ENCODE results near the gene DNTTIP2.
"Not testable (repeated sequence)": the region's sequence is repeated elsewhere in the genome, so short reads cannot be mapped to it uniquely, and the experiment has no call there.

Gene DNTTIP2, protein sequence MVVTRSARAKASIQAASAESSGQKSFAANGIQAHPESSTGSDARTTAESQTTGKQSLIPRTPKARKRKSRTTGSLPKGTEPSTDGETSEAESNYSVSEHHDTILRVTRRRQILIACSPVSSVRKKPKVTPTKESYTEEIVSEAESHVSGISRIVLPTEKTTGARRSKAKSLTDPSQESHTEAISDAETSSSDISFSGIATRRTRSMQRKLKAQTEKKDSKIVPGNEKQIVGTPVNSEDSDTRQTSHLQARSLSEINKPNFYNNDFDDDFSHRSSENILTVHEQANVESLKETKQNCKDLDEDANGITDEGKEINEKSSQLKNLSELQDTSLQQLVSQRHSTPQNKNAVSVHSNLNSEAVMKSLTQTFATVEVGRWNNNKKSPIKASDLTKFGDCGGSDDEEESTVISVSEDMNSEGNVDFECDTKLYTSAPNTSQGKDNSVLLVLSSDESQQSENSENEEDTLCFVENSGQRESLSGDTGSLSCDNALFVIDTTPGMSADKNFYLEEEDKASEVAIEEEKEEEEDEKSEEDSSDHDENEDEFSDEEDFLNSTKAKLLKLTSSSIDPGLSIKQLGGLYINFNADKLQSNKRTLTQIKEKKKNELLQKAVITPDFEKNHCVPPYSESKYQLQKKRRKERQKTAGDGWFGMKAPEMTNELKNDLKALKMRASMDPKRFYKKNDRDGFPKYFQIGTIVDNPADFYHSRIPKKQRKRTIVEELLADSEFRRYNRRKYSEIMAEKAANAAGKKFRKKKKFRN

DNA sequence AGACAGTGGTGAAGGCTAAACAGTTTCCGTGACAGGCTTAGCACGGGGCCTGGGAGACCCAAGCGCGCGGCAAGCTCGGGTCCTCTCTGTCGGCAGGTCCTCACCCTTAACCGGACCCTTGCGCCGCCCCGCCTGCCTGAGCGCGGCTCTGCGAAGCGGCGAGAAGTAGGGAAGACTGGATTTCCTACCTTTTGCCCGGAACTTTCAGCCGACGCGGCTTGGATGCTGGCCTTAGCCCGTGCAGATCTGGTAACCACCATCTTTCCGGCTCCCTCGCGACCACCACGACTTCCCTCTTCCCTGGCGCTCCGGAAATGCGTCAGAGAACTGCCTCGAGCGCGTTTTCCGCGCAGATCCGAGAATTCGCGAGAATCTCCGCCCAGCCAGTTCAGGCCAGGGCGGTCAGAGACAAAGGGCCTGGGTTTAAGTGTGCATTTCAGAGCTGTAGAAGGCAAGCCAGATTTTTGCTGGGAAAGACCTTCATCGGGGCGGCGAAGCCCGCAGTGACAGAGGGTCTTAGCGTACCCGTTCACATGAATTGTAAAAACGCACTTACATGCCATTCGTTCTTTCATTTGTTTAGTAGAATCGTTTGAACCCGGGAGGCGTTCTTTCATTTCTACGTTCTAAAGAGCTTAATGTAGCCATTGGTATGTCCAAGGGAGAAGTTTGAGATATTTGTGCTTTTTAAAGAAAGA, at the start of gene DNTTIP2:
Gene DNTTIP2 (minus strand): TSS at position 318 of the 698 bp plus-strand sequence. CDS start 58 bp downstream, at position 260.
- H3K4me3 ChIP-seq (ENCODE audit: low read length) = peak within 1 kb of the TSS; percentile 93
- DNase-seq (ENCODE audit: low read depth) = peak; percentile 91
- TF ChIP-seq, protein P1, sequence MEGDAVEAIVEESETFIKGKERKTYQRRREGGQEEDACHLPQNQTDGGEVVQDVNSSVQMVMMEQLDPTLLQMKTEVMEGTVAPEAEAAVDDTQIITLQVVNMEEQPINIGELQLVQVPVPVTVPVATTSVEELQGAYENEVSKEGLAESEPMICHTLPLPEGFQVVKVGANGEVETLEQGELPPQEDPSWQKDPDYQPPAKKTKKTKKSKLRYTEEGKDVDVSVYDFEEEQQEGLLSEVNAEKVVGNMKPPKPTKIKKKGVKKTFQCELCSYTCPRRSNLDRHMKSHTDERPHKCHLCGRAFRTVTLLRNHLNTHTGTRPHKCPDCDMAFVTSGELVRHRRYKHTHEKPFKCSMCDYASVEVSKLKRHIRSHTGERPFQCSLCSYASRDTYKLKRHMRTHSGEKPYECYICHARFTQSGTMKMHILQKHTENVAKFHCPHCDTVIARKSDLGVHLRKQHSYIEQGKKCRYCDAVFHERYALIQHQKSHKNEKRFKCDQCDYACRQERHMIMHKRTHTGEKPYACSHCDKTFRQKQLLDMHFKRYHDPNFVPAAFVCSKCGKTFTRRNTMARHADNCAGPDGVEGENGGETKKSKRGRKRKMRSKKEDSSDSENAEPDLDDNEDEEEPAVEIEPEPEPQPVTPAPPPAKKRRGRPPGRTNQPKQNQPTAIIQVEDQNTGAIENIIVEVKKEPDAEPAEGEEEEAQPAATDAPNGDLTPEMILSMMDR (IDR thresholded peaks at IDR 0.05; ENCODE audit: insufficient read depth, low read depth, low read length, missing control alignments) = no peak

DNA sequence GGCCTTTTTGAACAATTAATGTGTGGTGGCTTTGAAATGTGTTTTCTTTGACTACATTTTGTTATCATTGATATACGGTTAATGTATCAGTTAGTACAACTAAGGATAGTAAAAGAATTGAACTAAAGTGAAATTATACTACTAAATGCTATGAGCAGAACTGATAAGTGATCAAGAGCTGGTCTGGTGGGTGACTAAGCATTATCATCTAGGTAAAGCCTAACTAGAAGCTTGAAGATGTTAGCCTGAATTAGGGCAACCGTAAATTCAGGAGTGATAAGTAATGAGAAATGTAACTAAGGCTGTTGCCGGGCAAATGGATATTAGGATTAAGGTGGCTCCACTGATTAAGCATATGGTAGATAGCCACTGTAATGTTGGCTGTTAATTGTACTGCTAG, 46.2 kb upstream of the DNTTIP2 start:
- H3K4me3 ChIP-seq (ENCODE audit: low read length) = no peak overlapping the region
- TF ChIP-seq, protein P1 (IDR thresholded peaks at IDR 0.05; ENCODE audit: insufficient read depth, low read depth, low read length, missing control alignments) = no peak
- no peak for DNase-seq (ENCODE audit: low read depth)

DNA sequence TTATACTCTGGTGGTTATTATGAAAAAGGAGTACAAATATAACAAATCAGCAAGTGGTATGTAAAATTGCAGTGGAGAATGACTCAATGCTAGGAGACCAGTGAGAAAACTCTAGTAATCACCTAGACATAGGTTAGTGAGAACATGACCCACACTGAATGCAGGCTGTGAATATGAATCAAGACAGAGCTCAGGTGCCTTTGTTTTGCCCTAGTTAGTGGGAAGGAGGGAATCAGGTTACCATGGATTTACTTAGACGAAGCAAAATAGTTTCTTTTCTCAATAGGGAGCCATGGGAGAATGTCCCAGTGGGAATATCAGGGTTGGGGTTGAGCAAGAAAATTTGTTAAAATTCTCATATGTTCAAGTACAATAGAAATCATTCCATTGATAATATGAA, 40.8 kb upstream of the DNTTIP2 start:
- DNase-seq (ENCODE audit: low read depth) = no peak
- TF ChIP-seq, protein P1 (IDR thresholded peaks at IDR 0.05; ENCODE audit: insufficient read depth, low read depth, low read length, missing control alignments) = no peak
- H3K4me3 ChIP-seq (ENCODE audit: low read length) = no peak overlapping the region

DNA sequence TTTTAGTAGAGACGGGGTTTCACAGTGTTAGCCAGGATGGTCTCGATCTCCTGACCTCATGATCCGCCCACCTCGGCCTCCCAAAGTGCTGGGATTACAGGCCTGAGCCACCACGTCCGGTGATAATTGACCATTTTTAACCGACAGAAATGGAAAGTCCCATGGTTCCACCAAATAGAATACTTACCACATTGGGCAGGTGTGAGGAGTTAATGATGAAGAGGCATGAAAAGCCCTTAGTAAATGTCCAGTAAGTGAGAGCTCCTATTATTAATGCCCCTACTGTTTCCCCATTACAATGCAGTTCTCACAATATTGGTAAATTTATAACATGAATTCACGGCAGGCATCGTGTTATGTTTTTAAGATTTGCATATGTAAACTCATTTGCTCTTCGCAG, 38.3 kb upstream of the DNTTIP2 start:
- TF ChIP-seq, protein P1 (IDR thresholded peaks at IDR 0.05; ENCODE audit: insufficient read depth, low read depth, low read length, missing control alignments) = no peak
- H3K4me3 ChIP-seq (ENCODE audit: low read length) = no peak overlapping the region
- DNase-seq (ENCODE audit: low read depth) = no peak

DNA sequence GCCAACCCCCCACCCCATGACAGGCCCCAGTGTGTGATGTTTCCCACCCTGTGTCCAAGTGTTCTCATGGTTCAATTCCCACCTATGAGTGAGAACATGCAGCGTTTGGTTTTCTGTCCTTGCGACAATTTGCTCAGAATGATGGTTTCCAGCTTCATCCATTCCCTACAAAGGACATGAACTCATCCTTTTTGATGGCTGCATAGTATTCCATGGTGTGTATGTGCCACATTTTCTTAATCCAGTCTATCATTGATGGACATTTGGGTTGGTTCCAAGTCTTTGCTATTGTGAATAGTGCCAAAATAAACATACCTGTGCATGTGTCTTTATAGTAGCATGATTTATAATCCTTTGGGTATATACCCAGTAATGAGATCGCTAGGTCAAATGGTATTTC, 31.9 kb upstream of the DNTTIP2 start:
- H3K4me3 ChIP-seq (ENCODE audit: low read length); DNase-seq (ENCODE audit: low read depth): not testable (repeated sequence)

DNA sequence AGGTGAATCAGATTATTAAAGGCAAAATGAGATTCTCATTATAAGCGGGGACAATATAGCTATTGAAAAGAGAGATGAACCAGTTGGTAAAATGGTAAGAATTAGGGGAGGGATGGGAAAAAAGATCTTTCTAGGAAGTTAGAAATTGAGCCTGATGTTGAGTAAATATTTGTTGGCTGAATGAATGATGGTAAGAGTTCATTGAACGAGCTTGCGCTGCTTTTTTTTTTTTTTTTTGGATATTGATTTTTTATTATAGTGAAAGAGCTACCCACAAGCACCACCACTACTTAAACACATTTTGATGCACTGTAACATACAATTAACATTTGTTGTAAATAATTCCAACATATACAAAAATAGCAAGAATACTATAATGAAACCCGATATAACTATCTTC, 31.3 kb upstream of the DNTTIP2 start:
- TF ChIP-seq, protein P1 (IDR thresholded peaks at IDR 0.05; ENCODE audit: insufficient read depth, low read depth, low read length, missing control alignments) = no peak
- no peak for DNase-seq (ENCODE audit: low read depth)
- no peak overlapping the region for H3K4me3 ChIP-seq (ENCODE audit: low read length)
